NB4 (cell line): ENCODE measurements around the gene TLCD3B.
"Not testable (repeated sequence)": the region's sequence is repeated elsewhere in the genome, so short reads cannot be mapped to it uniquely, and the experiment has no call there.

Experiments used
- DNase-seq: peaks from one replicate; pipeline ENCODE4 v3.0.0; 2010; ENCODE audit warnings: low read depth
- H3K4me3 ChIP-seq: one replicate; pipeline ENCODE4 v1.5.1; 2011; ENCODE audit warnings: mild to moderate bottlenecking, low read depth, low read length, moderate library complexity
- CTCF ChIP-seq: IDR thresholded peaks from one replicate; pipeline ENCODE4 v1.5.1; 2012; ENCODE audit warnings: low read depth, low read length
- MYC ChIP-seq: IDR thresholded peaks from 2 replicates; pipeline ENCODE4 v1.6.1; 2011; ENCODE audit warnings: low read depth, low read length
- POLR2A ChIP-seq: IDR thresholded peaks from 2 replicates; pipeline ENCODE4 v1.6.1; 2011; ENCODE audit warnings: mild to moderate bottlenecking; ENCODE audit not compliant: insufficient read length; ENCODE audit errors: extremely low read depth
- TF ChIP-seq, protein P1 (sequence below): IDR thresholded peaks from 2 replicates; pipeline ENCODE4 v1.6.1; 2011; ENCODE audit warnings: low read depth, low read length

TLCD3B gene

DNA sequence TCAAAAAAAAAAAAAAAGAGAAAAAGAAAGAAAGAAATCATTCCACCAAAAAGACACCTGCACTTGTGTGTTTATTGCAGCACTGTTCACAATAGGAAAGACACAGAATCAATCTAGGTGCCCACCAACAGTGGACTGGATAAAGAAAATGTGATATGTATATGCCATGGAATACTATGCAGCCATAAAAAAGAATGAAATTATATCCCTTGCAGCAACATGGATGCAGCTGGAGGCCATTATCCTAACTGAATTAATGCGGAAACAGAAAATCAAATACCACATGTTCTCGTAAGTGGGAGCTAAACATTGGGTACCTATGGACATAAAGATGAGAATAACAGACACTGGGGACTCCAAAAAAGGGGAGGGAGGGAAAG is 13.8 kb downstream of the TLCD3B start:
- no peak overlapping the region for H3K4me3 ChIP-seq
- no peak for TF ChIP-seq MYC
- no peak for TF ChIP-seq CTCF
- no peak for TF ChIP-seq POLR2A
- TF ChIP-seq, protein P1, sequence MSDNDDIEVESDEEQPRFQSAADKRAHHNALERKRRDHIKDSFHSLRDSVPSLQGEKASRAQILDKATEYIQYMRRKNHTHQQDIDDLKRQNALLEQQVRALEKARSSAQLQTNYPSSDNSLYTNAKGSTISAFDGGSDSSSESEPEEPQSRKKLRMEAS: no peak

DNA sequence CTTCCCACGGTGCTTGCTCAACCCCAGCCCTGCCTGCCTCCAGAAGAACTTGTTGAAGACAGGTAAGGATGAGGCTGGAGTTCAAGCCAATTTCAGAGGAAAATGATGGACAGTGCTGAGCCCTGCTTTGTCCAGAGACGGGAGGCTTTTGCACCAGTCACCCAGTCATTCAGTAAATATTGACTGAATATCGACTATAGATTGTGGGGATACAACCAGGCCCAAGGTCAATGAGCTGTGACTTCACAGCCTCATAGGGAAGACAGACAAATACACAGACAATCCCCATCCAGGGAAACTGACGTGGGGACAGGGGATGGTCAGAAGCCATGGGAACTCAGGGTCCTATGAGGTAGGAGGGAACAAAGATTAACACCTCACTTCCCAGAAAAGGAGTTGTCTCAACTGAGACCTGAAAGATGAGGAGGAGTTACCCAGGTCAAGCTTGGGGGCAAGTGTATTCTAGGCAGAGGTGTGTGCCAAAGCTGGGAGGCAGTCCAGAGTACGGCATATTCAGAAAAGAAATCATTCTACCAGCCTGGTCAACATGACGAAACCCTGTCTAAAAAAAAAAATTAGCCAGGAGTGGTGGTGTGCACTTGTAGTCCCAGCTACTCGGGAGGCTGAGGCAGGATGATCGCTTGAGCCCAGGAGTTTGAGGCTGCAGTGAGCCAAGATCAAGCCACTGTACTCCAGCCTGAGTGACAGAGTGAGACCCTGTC is 14.4 kb downstream of the TLCD3B start:
- TF ChIP-seq CTCF (no peak), MYC (no peak), POLR2A (no peak)
- TF ChIP-seq, protein P1: no peak

More for the DNA sequence above, 13.8 kb downstream of the TLCD3B start:
- DNase-seq: no peak

GRCh38 chr16:30015450-30015849 is 15.6 kb downstream of the TLCD3B start:
- DNase-seq: not testable (repeated sequence)

More for the DNA sequence above, 14.4 kb downstream of the TLCD3B start:
- no peak for DNase-seq
- H3K4me3 ChIP-seq: no peak overlapping the region

GRCh38 chr16:30012598-30012997 is 18.5 kb downstream of the TLCD3B start:
- not testable (repeated sequence) for H3K4me3 ChIP-seq, DNase-seq

More at GRCh38 chr16:30015450-30015849, 15.6 kb downstream of the TLCD3B start:
- not testable (repeated sequence) for H3K4me3 ChIP-seq

DNA sequence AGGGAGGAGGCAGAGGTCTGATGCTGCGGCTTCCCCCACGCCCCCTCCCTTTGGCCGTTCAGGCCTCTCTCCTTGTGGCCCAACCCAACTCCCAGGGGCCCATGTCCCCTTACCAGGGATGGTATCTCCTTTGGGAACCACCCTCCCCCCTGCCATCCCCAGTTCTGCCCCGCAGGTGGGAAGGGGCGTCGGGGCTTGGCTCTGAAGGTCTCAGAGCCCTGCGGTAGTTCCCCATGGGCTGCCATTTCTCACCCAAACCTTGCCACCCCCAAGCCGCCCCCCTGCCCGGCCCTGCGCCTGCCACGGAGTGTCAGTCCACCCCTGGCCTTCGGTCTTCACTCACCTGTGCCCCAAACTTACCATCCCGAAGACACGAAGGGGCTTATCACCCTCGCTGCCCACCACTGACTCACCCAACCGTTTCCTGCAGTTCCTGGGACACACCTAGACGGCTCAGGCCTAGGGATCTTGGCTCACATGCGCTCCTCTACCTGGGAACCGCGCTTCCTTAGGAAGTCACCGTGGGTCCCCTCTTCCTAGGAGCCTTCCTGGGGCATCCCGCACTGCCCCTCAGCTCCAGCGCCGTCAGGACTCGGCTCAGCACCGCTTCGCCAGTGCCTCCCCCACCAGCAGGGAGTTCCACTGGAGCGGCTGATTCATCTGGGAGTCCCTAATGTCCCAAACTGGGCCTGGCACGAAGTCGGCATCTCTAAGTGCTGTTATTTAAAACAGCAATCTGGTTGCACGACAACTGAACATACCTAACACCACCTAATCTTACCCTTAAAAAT is 19.2 kb downstream of the TLCD3B start:
- DNase-seq: no peak
- no peak overlapping the region for H3K4me3 ChIP-seq
- TF ChIP-seq, protein P1: no peak
- TF ChIP-seq MYC: no peak
- no peak for TF ChIP-seq POLR2A
- TF ChIP-seq CTCF: no peak

- peak; percentile 42 for DNase-seq
- peak within 1 kb of the TSS; percentile 11 for H3K4me3 ChIP-seq
- TF ChIP-seq CTCF: no peak
- no peak for TF ChIP-seq POLR2A
- TF ChIP-seq, protein P1: peak; percentile 61
- peak; percentile 24; the same call in 1 of the 2 replicates for TF ChIP-seq MYC
Measured at GRCh38 chr16:30010844-30011713, 20.0 kb downstream of the TLCD3B start, which contains the start of gene DOC2A. DOC2A (minus strand) TSS chr16:30011027; CDS start chr16:30010222, 805 bp downstream.
